HEK293 (cell line): ENCODE measurements around the gene SLC29A1.

Source experiments
- BCL11B ChIP-seq: fragments of 450-650 bp; formaldehyde crosslinking; IDR thresholded peaks from 2 replicates; pipeline ENCODE4 v1.5.1; 2016; ENCODE audit warnings: low read depth, missing biosample characterization, missing genetic modification characterization
- GLIS1 ChIP-seq: fragments of 450-650 bp; formaldehyde crosslinking; IDR thresholded peaks from 2 replicates; pipeline ENCODE4 v1.5.1; 2016; ENCODE audit warnings: missing biosample characterization, missing genetic modification characterization
- HIC1 ChIP-seq: fragments of 450-650 bp; formaldehyde crosslinking; IDR thresholded peaks from 2 replicates; pipeline ENCODE4 v1.5.1; 2016; ENCODE audit warnings: missing biosample characterization, missing genetic modification characterization
- IKZF3 ChIP-seq: fragments of 450-650 bp; IDR thresholded peaks from 2 replicates; pipeline ENCODE4 v1.5.0; 2018; ENCODE audit warnings: missing biosample characterization, mild to moderate bottlenecking, missing genetic modification characterization, moderate library complexity
- INSM2 ChIP-seq: fragments of 450-650 bp; formaldehyde crosslinking; IDR thresholded peaks from 2 replicates; pipeline ENCODE4 v1.5.1; 2016; ENCODE audit warnings: missing biosample characterization, missing genetic modification characterization
- KLF8 ChIP-seq: fragments of 450-650 bp; formaldehyde crosslinking; IDR thresholded peaks from 2 replicates; pipeline ENCODE4 v1.5.1; 2016; ENCODE audit warnings: missing biosample characterization, missing genetic modification characterization
- MZF1 ChIP-seq: fragments of 450-650 bp; formaldehyde crosslinking; IDR thresholded peaks from 2 replicates; pipeline ENCODE4 v1.5.1; 2017; ENCODE audit warnings: missing biosample characterization, missing genetic modification characterization, borderline replicate concordance
- PRDM10 ChIP-seq: fragments of 450-650 bp; formaldehyde crosslinking; IDR thresholded peaks from 2 replicates; pipeline ENCODE4 v1.5.1; 2016; ENCODE audit warnings: missing biosample characterization, missing genetic modification characterization
- PRDM6 ChIP-seq: fragments of 450-650 bp; formaldehyde crosslinking; IDR thresholded peaks from 2 replicates; pipeline ENCODE4 v1.5.1; 2017; ENCODE audit warnings: missing biosample characterization, missing genetic modification characterization
- REPIN1 ChIP-seq: fragments of 450-650 bp; formaldehyde crosslinking; IDR thresholded peaks from 2 replicates; pipeline ENCODE4 v1.5.1; 2017; ENCODE audit warnings: missing biosample characterization, missing genetic modification characterization, low read depth
- TSHZ1 ChIP-seq: fragments of 450-650 bp; formaldehyde crosslinking; IDR thresholded peaks from 2 replicates; pipeline ENCODE4 v1.5.1; 2016; ENCODE audit warnings: missing biosample characterization, missing genetic modification characterization, borderline replicate concordance
- ZBTB26 ChIP-seq: fragments of 450-650 bp; formaldehyde crosslinking; optimal IDR thresholded peaks from 2 replicates; pipeline ENCODE3; 2016; ENCODE audit warnings: missing biosample characterization, mild to moderate bottlenecking, missing genetic modification characterization
- ZEB2 ChIP-seq: fragments of 450-650 bp; formaldehyde crosslinking; IDR thresholded peaks from 2 replicates; pipeline ENCODE4 v1.5.1; 2016; ENCODE audit warnings: missing biosample characterization, missing genetic modification characterization
- ZFP69B ChIP-seq: fragments of 450-650 bp; formaldehyde crosslinking; IDR thresholded peaks from 2 replicates; pipeline ENCODE4 v1.5.1; 2016; ENCODE audit warnings: missing biosample characterization, missing genetic modification characterization
- ZNF521 ChIP-seq: fragments of 450-650 bp; formaldehyde crosslinking; IDR thresholded peaks from 2 replicates; pipeline ENCODE4 v1.5.1; 2017; ENCODE audit warnings: missing biosample characterization, mild to moderate bottlenecking, missing genetic modification characterization
- ZNF626 ChIP-seq: fragments of 450-650 bp; sonication (Bioruptor Pico); formaldehyde crosslinking; IDR thresholded peaks from 2 replicates; pipeline ENCODE4 v1.5.1; 2018; ENCODE audit warnings: missing biosample characterization, missing genetic modification characterization, inconsistent platforms
- ZNF776 ChIP-seq: fragments of 450-650 bp; formaldehyde crosslinking; IDR thresholded peaks from 2 replicates; pipeline ENCODE4 v1.5.0; 2017; ENCODE audit warnings: missing biosample characterization, missing genetic modification characterization, borderline replicate concordance
- ZSCAN18 ChIP-seq: fragments of 450-650 bp; formaldehyde crosslinking; IDR thresholded peaks from 2 replicates; pipeline ENCODE4 v1.5.1; 2016; ENCODE audit warnings: missing biosample characterization, missing genetic modification characterization
- ZSCAN4 ChIP-seq: fragments of 450-650 bp; formaldehyde crosslinking; IDR thresholded peaks from 2 replicates; pipeline ENCODE4 v1.5.1; 2017; ENCODE audit warnings: missing biosample characterization, missing genetic modification characterization

The SLC29A1 gene

GRCh38 chr6:44237813-44238433, 14.5 kb downstream of the SLC29A1 start (continued):
- no peak for TF ChIP-seq PRDM6 (tag by site-specific recombination)
- TF ChIP-seq INSM2, result peak; percentile 58
- 0 out of 2 replicates have a peak, but pooled peaks have one; percentile 51 for TF ChIP-seq MZF1 (tag by site-specific recombination)
- 0 out of 2 replicates have a peak, but pooled peaks have one; percentile 47 for TF ChIP-seq ZSCAN4 (tag by site-specific recombination)
- TF ChIP-seq HIC1, result no peak
- TF ChIP-seq IKZF3, result 0 out of 2 replicates have a peak, but pooled peaks have one; percentile 31
- peak; percentile 40; the same call in 1 of the 2 replicates for TF ChIP-seq TSHZ1 (tag by site-specific recombination)
- peak; percentile 59 for TF ChIP-seq ZBTB26 (tag by site-specific recombination)
- TF ChIP-seq ZSCAN18 (tag by site-specific recombination), result 0 out of 2 replicates have a peak, but pooled peaks have one; percentile 25
- TF ChIP-seq ZNF521 (tag by site-specific recombination), result no peak
- 0 out of 2 replicates have a peak, but pooled peaks have one; percentile 54 for TF ChIP-seq BCL11B
- TF ChIP-seq GLIS1, result peak; percentile 52
- TF ChIP-seq PRDM10, result peak; percentile 91
- TF ChIP-seq ZNF776 (tag by site-specific recombination), result no peak
- no peak; the same call in 1 of the 2 replicates for TF ChIP-seq REPIN1 (tag by site-specific recombination)
- TF ChIP-seq ZNF626 (tag by site-specific recombination), result no peak
- peak; percentile 92 for TF ChIP-seq KLF8 (tag by site-specific recombination)
- TF ChIP-seq ZEB2 (tag by site-specific recombination), result peak; percentile 94
- peak; percentile 35; the same call in 1 of the 2 replicates for TF ChIP-seq ZFP69B
